GM12892 (cell line): ENCODE measurements around the gene SOX6.

Experiments
- DNase-seq: peaks from one replicate; pipeline ENCODE4 v3.0.0; 2011; ENCODE audit not compliant: insufficient read length
- FAIRE-seq: peaks from 2 replicates; lab custom pipeline; 2011; peaks lifted over from hg19 to GRCh38; lab: Jason Lieb, UNC
- POLR2A ChIP-seq: IDR thresholded peaks from 2 replicates; pipeline ENCODE4 v1.6.1; 2011; ENCODE audit warnings: low read depth, low read length, control low read depth
- POLR2AphosphoS5 ChIP-seq: IDR thresholded peaks from 2 replicates; pipeline ENCODE4 v1.6.1; 2011; ENCODE audit warnings: low read depth, low read length, control low read depth
- TAF1 ChIP-seq: IDR thresholded peaks from 2 replicates; pipeline ENCODE4 v1.6.1; 2011; ENCODE audit warnings: low read depth, mild to moderate bottlenecking, control low read depth, low read length, borderline replicate concordance

The SOX6 gene

DNA sequence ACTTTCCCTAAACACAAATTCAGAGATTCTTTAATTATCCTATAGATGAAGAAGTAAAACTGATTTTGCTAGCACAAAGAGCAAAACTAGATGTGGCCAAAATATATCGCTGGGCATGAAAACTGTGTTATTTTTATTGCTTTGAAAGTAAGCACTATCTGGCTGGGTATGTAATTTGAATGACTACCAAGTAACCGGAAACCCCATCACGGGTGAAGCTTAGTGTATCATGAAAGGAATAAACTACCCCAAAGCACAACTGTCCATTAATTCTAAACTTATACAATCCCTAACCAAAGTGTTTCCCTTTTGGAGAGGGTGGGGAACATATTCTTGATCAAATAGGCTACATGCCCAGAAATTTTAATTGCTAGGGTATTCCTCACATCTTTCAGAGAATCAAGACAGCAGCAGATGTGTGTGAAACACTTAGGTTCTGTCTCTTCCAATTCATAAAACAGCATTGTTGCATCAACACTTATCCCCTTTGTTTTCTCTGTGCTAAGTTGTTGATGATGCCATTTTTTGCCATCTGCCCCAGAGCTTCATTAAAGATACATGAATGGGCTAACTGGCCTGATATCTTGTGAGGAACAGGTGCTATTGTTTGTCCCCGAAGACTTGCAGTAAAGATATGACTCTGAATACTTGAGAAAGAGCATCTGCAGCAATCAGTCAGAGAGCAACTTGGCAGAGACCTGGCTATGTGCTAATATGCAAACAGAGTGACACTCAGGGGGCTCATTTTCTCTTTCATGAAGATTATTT is 238.2 kb downstream of the SOX6 start:
- TF ChIP-seq TAF1 (no peak), POLR2A (no peak), POLR2AphosphoS5 (no peak)
- FAIRE-seq (no peak), DNase-seq (no peak)

DNA sequence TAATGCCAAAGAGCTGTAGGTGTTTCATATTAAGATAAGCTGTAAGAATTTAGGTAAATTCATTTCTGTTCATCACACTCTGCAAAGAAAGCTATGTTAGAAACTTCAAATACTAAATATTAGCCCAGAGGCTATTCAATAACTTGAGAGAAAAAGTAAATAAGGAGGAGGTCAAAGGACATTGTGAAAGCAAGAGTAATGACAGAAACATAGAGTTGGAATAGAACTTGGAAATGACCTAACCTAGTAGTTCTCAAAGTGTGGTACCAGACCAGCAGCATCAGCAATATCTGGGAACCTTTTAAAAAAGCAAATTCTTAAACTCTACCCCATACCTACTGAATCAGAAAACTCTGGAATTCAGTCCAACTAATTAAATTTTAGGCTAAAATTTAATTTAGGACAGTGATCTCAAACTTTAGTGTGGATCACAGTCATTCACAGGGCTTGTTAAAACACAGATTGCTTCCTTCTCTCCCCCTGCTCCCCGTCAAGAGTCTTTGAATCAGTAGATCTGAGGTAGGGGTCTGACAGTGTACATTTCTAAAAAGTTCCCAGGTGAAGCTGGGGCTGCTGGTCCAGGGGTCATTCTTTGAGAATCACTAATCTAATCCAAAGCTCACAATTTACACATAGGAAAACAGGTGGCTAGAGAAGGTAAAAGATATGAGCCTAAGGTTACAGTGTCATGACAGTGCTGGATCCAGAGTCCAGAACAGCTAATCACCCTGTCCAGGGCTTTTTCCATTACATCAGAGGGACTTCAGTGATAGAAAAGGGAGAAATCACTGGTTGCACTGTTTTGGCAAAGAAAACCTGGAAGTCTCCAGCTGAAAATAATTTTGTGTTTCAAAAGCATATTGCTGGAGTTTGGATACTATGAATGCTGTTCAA is 241.1 kb downstream of the SOX6 start:
- TF ChIP-seq POLR2A (no peak), TAF1 (no peak), POLR2AphosphoS5 (no peak)
- FAIRE-seq (no peak), DNase-seq (no peak)

DNA sequence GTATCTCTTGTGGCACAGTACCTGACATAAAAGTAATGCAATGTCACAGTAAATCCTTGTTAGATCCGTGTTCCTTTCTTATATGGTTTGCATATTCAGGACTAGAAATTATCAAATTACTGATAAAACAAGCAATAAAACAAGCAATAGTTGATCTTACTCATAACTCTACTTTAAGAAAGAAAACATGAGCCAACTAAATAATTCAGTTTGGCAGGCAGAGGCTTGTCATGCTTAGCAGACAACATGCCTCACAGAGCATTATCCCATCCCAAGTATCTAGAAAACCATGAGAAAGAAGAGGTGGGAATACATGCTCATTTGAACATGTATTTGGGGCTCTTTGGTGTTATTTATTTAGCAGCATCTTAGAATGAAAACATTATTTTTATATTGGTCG is 241.9 kb downstream of the SOX6 start:
- no peak for TF ChIP-seq TAF1
- DNase-seq (no peak), FAIRE-seq (no peak)

DNA sequence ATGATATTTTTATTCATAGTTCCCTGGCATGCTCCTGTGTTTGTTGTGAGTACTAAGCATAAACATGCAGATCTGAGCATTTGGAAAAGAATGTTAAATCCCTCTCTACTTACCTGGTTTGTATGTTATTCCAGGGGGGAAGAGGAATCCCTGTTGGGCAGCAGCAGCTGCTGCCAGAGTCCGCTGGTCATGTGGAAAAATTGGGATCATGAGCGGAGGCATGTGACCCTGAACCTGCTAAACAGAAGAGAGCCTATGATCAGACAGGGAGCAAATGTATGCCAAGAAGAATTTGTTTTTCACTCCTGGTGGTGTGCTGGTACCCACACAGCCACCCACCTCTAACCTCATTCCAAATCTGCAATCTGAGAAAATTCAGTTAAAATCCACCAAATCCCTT is 244.7 kb downstream of the SOX6 start:
- FAIRE-seq (no peak), DNase-seq (no peak)
- TF ChIP-seq POLR2AphosphoS5 (no peak), TAF1 (no peak), POLR2A (no peak)

DNA sequence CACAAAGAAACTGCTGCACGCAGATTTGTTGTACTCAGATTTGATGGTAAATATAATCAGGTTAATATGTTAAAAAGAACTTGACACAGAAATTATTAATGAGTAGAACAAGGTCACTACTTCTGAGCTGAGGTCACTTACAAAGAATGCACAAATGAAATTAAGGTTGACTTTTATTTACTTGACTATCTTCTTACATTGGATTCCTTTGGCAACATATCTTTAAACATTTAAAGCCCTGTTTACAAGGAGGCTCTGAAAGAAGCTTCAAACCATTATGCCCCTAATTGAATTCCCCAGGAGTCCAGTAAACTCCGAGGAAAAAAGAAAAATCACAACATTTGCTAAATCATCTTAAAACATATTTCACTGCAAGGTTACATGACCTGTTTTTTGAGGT is 245.5 kb downstream of the SOX6 start:
- DNase-seq (no peak), FAIRE-seq (no peak)
- no peak for TF ChIP-seq POLR2AphosphoS5
- TF ChIP-seq POLR2A = no peak
- no peak for TF ChIP-seq TAF1

DNA sequence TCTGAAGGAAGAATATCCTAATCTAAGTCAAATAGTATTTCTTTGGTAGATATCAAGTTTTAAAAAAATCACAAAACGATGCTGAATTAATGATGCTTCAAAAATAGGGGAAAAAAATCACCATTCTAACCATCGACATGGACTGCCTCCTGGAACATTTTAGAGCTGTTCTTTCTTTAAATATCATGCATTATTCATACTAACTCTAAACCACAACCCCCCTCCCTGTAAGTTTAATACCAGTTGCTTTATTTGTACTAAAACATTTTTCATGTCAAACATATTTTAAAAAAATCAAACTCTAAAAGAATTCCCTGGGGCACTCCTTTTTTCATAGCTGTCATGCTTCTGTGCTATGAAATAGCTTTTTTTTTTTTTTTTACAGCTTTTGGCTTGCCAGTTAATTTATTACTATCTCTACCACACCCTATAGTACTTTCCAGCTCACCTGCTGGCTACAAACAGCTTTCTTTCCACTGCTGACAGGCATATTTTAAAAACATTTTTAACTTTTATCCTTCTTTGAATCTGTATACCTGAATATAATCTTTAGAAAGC is 256.9 kb downstream of the SOX6 start:
- FAIRE-seq (no peak), DNase-seq (no peak)
- no peak for TF ChIP-seq POLR2AphosphoS5
- no peak for TF ChIP-seq TAF1
- TF ChIP-seq POLR2A = no peak

DNA sequence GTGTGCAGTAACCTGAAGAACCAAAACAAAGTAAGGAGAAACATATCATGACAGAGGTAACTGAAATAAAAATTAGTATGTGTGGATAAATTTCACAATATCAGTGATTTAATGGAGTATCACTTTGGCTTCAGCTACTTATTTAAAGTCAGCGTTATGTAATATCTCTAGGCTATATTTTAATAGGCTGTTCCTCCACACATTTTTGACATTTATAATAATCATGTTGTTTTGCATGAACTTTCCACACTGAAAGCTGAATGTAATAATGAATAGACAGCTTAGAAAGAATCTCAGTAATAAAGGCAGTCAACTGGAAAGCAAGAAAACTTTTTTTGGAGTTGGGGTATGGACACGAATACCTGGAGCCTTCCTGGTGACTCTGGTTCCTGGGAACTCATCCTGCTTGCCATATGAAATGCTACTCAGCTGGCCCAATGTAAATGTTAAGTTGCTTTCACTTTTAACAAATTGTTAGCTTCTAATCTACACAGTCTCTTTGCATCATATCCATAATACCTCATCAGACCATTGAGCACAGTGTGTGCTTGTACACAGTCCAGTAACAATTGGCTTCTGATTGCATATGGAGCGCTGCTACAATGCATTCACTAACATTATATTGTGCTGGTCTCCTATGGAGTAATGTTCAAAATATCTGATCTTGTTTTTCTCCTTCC is 257.7 kb downstream of the SOX6 start:
- TF ChIP-seq TAF1 = no peak
- no peak for TF ChIP-seq POLR2A
- TF ChIP-seq POLR2AphosphoS5 = no peak
- DNase-seq (no peak), FAIRE-seq (no peak)

DNA sequence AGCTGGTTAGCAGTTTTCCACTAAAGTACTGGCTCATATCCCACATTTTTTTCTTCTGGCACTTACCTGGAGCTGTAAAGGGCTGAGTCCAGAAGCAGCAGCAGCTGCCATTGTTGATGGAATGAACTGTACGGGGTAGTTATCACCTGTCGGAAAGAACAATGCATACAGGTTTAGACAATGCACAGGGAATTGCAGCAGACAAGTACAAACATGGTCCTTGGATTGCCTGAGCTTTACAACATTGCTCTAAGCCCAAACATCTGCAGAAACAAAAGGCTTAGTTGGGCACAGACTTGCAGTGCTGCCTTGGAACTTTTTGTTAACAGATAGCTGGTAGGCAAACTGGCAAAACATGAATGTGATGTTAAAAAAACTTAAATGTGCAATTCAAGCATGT is 258.8 kb downstream of the SOX6 start:
- DNase-seq = no peak
- FAIRE-seq = no peak
- TF ChIP-seq POLR2A (no peak), POLR2AphosphoS5 (no peak), TAF1 (no peak)

DNA sequence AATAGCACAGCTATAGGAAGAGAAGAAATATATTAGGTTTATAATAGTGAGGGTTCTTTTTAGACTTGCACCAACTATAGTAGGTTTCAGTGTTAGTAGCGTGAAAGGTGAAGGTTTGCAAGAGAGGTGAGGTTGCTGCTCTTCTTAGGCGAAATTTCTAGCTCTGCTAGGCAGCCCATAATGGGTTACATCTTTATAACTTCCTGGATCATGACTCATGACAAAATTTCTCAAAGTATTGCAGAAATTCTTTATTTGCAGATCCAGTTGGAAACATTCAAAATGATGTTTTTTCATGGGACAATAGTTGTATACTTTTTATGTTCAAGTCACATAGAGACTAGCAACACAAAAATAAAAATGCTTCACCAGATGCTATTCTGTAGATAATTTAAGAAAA is 260.0 kb downstream of the SOX6 start:
- no peak for FAIRE-seq
- TF ChIP-seq TAF1 (no peak), POLR2AphosphoS5 (no peak), POLR2A (no peak)
- DNase-seq = no peak

DNA sequence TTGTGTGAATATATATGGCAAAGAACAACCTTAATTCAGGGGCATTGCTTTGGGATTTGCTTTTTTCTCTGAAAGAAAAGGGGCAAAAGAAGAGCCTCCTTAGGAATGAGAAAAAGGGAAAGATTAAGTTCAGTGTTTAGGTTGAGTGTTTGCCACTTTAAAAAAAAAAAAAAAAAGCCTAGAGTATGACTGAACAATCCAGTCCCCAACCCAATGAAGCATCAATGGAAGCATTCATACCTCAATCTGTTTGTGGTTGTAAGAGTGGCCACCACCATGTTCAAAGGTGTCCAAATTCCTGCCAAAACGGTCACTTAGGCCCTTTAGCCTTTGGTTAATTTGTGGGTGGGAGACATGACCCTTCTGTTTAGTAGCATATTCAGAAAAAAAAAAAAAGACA is 260.6 kb downstream of the SOX6 start:
- FAIRE-seq (no peak), DNase-seq (no peak)
- no peak for TF ChIP-seq POLR2A
- no peak for TF ChIP-seq POLR2AphosphoS5
- no peak for TF ChIP-seq TAF1

DNA sequence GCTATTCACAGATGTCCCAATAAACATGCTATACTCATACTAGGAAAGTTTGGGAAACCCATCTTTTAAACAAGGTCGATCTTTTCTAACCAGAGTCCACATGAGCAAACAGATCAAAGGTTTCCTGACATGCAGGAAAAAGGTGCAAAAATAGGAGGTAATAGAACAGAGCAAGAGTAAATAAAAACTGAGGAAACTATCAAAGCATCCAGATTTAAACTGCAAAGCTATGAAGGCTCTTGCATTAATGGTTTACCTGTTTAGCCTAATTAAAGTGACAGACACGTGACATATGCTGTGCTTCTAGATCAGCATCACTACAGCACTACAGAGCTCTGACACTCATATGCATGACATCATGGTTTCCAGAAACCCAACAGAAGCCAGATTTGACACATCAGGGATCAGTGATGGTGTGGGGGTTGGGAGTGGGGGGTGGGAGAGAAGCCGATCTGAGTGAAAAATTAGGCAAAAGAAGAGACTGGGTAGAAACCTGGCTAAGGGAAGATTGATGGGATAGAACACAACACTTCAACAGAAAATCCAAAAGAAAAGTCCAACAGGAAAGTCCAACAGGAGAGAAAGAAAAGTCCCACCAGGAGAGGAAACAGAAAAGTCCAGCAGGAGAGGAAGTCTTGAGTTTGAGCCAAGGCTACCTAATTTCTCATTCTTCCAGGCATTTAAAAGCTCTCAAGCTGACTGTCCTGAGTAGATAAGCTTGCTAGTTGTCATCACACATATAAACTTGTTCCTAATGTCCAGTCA is 262.3 kb downstream of the SOX6 start:
- TF ChIP-seq POLR2A = no peak
- FAIRE-seq (no peak), DNase-seq (no peak)

DNA sequence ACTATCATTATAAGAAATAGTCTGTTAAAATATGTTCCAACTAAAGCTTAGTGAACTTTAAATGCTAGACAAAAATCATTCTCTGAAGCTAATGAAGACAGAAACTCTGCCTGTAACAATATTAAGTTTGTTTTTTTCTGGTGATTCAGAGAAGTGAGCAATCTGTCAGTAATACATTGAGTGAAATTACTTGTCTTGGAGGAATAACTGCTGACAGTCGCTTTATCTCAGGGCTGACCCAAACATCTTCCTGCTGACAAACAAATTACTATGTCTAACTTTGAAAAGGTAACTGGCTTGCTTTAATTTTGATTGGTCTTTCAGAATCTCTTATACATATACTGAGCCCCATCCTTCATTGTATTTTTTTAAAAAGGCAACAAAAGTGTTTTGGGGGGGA is 264.5 kb downstream of the SOX6 start:
- DNase-seq (no peak), FAIRE-seq (no peak)
- no peak for TF ChIP-seq TAF1
- TF ChIP-seq POLR2AphosphoS5 = no peak
- no peak for TF ChIP-seq POLR2A
